Caco-2 (cell line): ENCODE data around the gene LMX1B. TPM values are rescaled to one million over a fixed set of nuclear protein-coding genes. Genes with fewer than 3 reads are reported as not detected.
A peak's percentile ranks its signal among the peaks of the same experiment; 100 is the strongest.

ENCODE experiments used
- BruUV-seq: library from RNA; stranded (reverse); fragments of 400-500 nt; replicated peaks from 2 replicates; lab custom pipeline; 2021; lab: Mats Ljungman, UMichigan
- CTCF ChIA-PET: fragments of 300-600 bp; sonication (Branson Sonifier 250); formaldehyde crosslinking; loops from one replicate; lab custom pipeline; 2022; ENCODE audit warnings: antibody characterized with exemption; lab: Charles Lee
- POLR2A ChIA-PET: fragments of 300-600 bp; sonication (Branson Sonifier 250); formaldehyde crosslinking; loops from one replicate; lab custom pipeline; 2022; ENCODE audit warnings: antibody characterized with exemption; lab: Charles Lee
- DNase-seq, 2 experiments: peaks; one replicate each; pipeline versions ENCODE4 v3.0.0 to v3.0.0-alpha.2; 2020 to 2022
- H3K27me3 ChIP-seq: replicated peaks from 2 replicates; pipeline ENCODE4 v1.6.0; 2011; ENCODE audit warnings: low read length; ENCODE audit not compliant: control insufficient read depth, insufficient read depth
- H3K36me3 ChIP-seq: 2 replicates; pipeline ENCODE4 v1.5.1; 2011; ENCODE audit warnings: low read length; ENCODE audit not compliant: control insufficient read depth, insufficient read depth
- H3K4me1 ChIP-seq: fragments of 250-450 bp; sonication (Bioruptor Pico); 2 replicates; pipeline ENCODE4 v1.5.1; 2020; ENCODE audit warnings: mild to moderate bottlenecking
- H3K4me3 ChIP-seq: 2 replicates; pipeline ENCODE4 v1.5.1; 2011; ENCODE audit warnings: low read depth, mild to moderate bottlenecking, control low read depth, low read length
- H3K9me3 ChIP-seq: fragments of 250-450 bp; sonication (Bioruptor Pico); 2 replicates; pipeline ENCODE4 v1.5.1; 2020; ENCODE audit warnings: mild to moderate bottlenecking, moderate library complexity
- H3K27ac Mint-ChIP-seq: one replicate; pipeline ENCODE4 v1.8.0; 2022; ENCODE audit warnings: mixed read lengths; ENCODE audit not compliant: unreplicated experiment
- H3K27me3 Mint-ChIP-seq: one replicate; pipeline ENCODE4 v1.8.0; 2022; ENCODE audit warnings: mixed read lengths; ENCODE audit not compliant: insufficient read depth, unreplicated experiment
- H3K36me3 Mint-ChIP-seq: one replicate; pipeline ENCODE4 v1.8.0; 2022; ENCODE audit warnings: mild to moderate bottlenecking, mixed read lengths; ENCODE audit not compliant: insufficient read depth, unreplicated experiment
- H3K4me1 Mint-ChIP-seq: one replicate; pipeline ENCODE4 v1.8.0; 2022; ENCODE audit warnings: low read depth, mixed read lengths; ENCODE audit not compliant: unreplicated experiment
- H3K4me3 Mint-ChIP-seq: one replicate; pipeline ENCODE4 v1.8.0; 2022; ENCODE audit warnings: mild to moderate bottlenecking, moderate library complexity, mixed read lengths; ENCODE audit not compliant: unreplicated experiment
- H3K9me3 Mint-ChIP-seq: one replicate; pipeline ENCODE4 v1.8.0; 2022; ENCODE audit warnings: mixed read lengths; ENCODE audit not compliant: unreplicated experiment
- CTCF ChIP-seq, 2 experiments: fragments of 200-600 bp in 1 of 2; IDR thresholded peaks; 1 replicate in 1 of 2; 2 replicates in 1 of 2; pipeline versions ENCODE4 v1.5.1 to v1.8.0; 2011 to 2022; ENCODE audit warnings: antibody characterized with exemption in 1 of 2, control low read depth in 1 of 2, inconsistent platforms in 1 of 2, low read depth in 1 of 2, low read length in 1 of 2, mild to moderate bottlenecking in 1 of 2, moderate library complexity in 1 of 2; ENCODE audit not compliant: insufficient read depth in 1 of 2, severe bottlenecking in 1 of 2, unreplicated experiment in 1 of 2
- intact Hi-C: fragments of 100-400 bp; cut with micrococcal nuclease; formaldehyde crosslinking; loops from one replicate; pipeline ENCODE4 v1.10.0; 2022; ENCODE audit not compliant: unreplicated experiment
- total RNA-seq: library from RNA; stranded (reverse); gene quantifications from 2 replicates; pipeline ENCODE4 v1.2.3, GENCODE V29; 2022

LMX1B gene
- total RNA-seq, 1 experiment from 2014 or later: 17.0 TPM

GRCh38 chr9:126693428-126693944 is 79.8 kb downstream of the LMX1B start:
- no peak for TF ChIP-seq CTCF (IDR thresholded peaks at IDR 0.05; ENCODE audit: insufficient read depth in 1 of 2, low read depth in 1 of 2, low read length in 1 of 2, severe bottlenecking in 1 of 2, unreplicated experiment in 1 of 2)
- DNase-seq: peak in 1 of 2 experiments; percentile 22
- Histone ChIP-seq H3K4me3 (no peak overlapping the region), H3K4me1 (no peaks in the 10 kb centered on the region), H3K27me3 (no peaks in the 10 kb centered on the region), H3K9me3 (no peaks in the 10 kb centered on the region), H3K36me3 (peaks cover 1% of the 10 kb centered on the region; the same call in 1 of the 2 replicates)
- BruUV-seq: no TSS peak
- intact Hi-C loops: no loop called here
- POLR2A ChIA-PET: no interaction called here
- no peak overlapping the region for H3K27ac Mint-ChIP-seq
- H3K36me3 Mint-ChIP-seq: peaks cover 11% of the 10 kb centered on the region
- no peak overlapping the region for H3K4me3 Mint-ChIP-seq
- H3K27me3 Mint-ChIP-seq: no peaks in the 10 kb centered on the region
- H3K9me3 Mint-ChIP-seq: no peaks in the 10 kb centered on the region
- H3K4me1 Mint-ChIP-seq: peaks cover 9% of the 10 kb centered on the region
- CTCF ChIA-PET: interaction anchor here (1.2 kb wide), 1 partner anchor 13 kb away, joined by 5 read pairs; no protein-coding TSS in a partner anchor

GRCh38 chr9:126694206-126695081 is 80.7 kb downstream of the LMX1B start:
- CTCF ChIA-PET: interaction anchor here (1.2 kb wide), 2 partner anchors 12 to 87 kb away, joined by 4 to 5 read pairs; no protein-coding TSS in a partner anchor
- TF ChIP-seq CTCF (IDR thresholded peaks at IDR 0.05; ENCODE audit: insufficient read depth in 1 of 2, low read depth in 1 of 2, low read length in 1 of 2, severe bottlenecking in 1 of 2, unreplicated experiment in 1 of 2): no peak
- no TSS peak for BruUV-seq
- H3K4me3 Mint-ChIP-seq: no peak overlapping the region
- H3K4me3 ChIP-seq: no peak overlapping the region
- H3K9me3 Mint-ChIP-seq: no peaks in the 10 kb centered on the region
- H3K27me3 Mint-ChIP-seq: no peaks in the 10 kb centered on the region
- POLR2A ChIA-PET: no interaction called here
- H3K4me1 ChIP-seq: no peaks in the 10 kb centered on the region
- no peaks in the 10 kb centered on the region for H3K9me3 ChIP-seq
- H3K4me1 Mint-ChIP-seq: peaks cover 9% of the 10 kb centered on the region
- H3K36me3 ChIP-seq: peaks cover 1% of the 10 kb centered on the region; the same call in 1 of the 2 replicates
- DNase-seq: peak in 1 of 2 experiments; percentile 32
- H3K27me3 ChIP-seq: no peaks in the 10 kb centered on the region
- peaks cover 12% of the 10 kb centered on the region for H3K36me3 Mint-ChIP-seq
- peak overlapping the region; percentile 37 for H3K27ac Mint-ChIP-seq
- intact Hi-C loops: no loop called here

- POLR2A ChIA-PET: no interaction called here
- H3K36me3 Mint-ChIP-seq: peaks cover 10% of the 10 kb centered on the region
- H3K27me3 Mint-ChIP-seq: no peaks in the 10 kb centered on the region
- H3K9me3 Mint-ChIP-seq: no peaks in the 10 kb centered on the region
- H3K4me1 Mint-ChIP-seq: peaks cover 2% of the 10 kb centered on the region
- no peaks in the 10 kb centered on the region for H3K4me1 ChIP-seq
- no peaks in the 10 kb centered on the region for H3K9me3 ChIP-seq
- peak in 1 of 2 experiments; percentile 23 for DNase-seq
- no peaks in the 10 kb centered on the region for H3K27me3 ChIP-seq
- BruUV-seq: no TSS peak
- H3K36me3 ChIP-seq: peaks cover 1% of the 10 kb centered on the region; the same call in 1 of the 2 replicates
- intact Hi-C loops: no loop called here
- H3K4me3 Mint-ChIP-seq: no peak overlapping the region
- CTCF ChIA-PET: interaction anchor here (1.2 kb wide), 1 partner anchor 86 kb away, joined by 4 read pairs; no protein-coding TSS in a partner anchor
- no peak for TF ChIP-seq CTCF (IDR thresholded peaks at IDR 0.05; ENCODE audit: insufficient read depth in 1 of 2, low read depth in 1 of 2, low read length in 1 of 2, severe bottlenecking in 1 of 2, unreplicated experiment in 1 of 2)
- no peak overlapping the region for H3K4me3 ChIP-seq
- H3K27ac Mint-ChIP-seq: peak overlapping the region; percentile 37
Observed at GRCh38 chr9:126695186-126695585, 81.5 kb downstream of the LMX1B start.
